Activated CD8-positive, alpha-beta memory T cell treated with anti-CD3 and anti-CD28 coated beads for 36 hours (primary cell): ENCODE results near the gene TAGAP. TPM values are rescaled to one million over a fixed set of nuclear protein-coding genes. Genes with fewer than 3 reads are reported as not detected.

Experiments used
- CTCF ChIA-PET: fragments of 350-600 bp; sonication (Branson Sonifier 250); formaldehyde crosslinking; loops from one replicate; lab custom pipeline; 2021; ENCODE audit warnings: antibody characterized with exemption; lab: Charles Lee
- POLR2A ChIA-PET: fragments of 350-600 bp; sonication (Branson Sonifier 250); formaldehyde crosslinking; loops from one replicate; lab custom pipeline; 2021; ENCODE audit warnings: antibody characterized with exemption; lab: Charles Lee
- total RNA-seq, 2 experiments: library from RNA; stranded (reverse); gene quantifications; one replicate each; pipeline ENCODE4 v1.2.3, GENCODE V29; 2021

The TAGAP gene
- total RNA-seq, 2 experiments from 2014 or later, result 119 to 121 TPM

DNA sequence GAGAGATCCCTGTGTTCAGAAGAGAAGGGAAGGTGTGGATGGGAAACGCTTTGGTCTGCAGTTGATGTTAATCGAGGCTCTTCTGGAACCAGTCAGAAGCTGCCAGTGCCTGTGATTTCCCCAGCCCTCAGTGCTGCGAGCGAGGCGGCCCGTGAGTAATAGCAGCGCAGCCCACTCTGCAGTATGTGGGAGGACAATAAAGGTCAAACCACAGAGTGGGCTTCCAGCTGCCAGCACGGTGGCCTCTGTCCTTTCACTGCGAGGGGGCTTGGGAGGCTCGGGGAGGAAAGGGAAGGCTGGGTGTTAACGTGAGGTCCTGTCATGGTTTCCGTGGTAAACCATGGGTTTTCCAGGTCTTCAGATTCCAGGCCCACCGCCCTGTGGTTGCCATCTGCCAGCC lies 32.3 kb upstream of the TAGAP start:
- CTCF ChIA-PET, result interaction anchor here (0.8 to 1.9 kb wide), 5 partner anchors 9 to 68 kb away, joined by 3 to 5 read pairs (median 3); no protein-coding TSS in a partner anchor
- POLR2A ChIA-PET, result no interaction called here

DNA sequence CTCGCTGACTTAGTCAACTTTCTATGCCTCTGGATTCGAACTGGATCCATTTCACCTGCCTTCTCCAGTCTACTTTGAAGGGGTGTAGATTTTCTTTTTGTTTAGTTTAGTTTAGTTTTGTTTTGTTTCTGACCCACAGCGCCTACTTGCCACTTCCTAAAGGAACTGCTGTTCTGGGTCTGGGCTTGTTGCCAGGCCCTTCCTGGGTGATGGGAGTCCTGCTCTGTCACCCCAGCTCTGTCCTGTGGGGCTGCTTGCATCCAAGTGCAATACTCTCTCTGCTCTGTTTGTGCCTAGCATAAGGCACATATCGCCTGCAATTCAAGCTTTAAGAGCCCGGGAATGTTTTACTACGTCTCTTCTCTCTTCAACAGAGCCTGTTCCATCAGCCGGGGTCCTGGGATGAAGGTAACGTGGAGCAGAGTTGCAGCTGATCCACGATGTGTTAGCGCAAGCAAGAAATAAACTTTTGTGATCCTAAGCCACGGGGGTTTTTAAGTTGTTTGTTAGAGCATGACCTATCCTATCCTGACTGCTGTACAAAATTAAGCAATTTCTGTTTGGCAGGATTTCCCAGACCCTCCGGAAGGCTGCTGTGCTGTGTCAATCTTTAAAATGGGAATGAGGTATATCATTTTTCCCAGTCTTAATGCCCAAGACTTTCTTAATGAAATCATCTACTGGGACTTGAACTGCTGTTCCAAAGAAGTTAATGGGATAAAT lies 30.9 kb upstream of the TAGAP start:
- CTCF ChIA-PET, result no interaction called here
- POLR2A ChIA-PET, result interaction anchor here (0.6 kb wide), 1 partner anchor 35 kb away, joined by 3 read pairs; no protein-coding TSS in a partner anchor

DNA sequence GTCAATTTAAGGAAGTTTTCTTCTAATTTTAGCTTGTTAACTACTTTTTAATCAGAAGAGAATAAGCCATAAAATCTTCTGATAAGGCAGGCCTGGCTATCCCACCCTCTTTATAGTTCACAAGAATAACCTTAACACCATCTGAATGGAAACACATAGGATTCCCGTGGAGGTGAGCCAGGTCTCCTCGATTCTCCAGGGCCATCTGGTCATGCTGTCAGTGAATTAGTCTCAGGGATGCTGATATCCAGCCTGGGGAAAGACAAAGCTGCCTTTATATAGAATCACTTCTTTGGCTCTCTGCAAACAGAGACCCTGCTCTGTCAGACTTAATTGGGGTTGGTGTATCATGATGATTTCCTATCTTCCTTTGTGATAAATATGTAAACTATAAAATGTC lies 30.1 kb upstream of the TAGAP start:
- POLR2A ChIA-PET, result no interaction called here
- CTCF ChIA-PET, result no interaction called here

DNA sequence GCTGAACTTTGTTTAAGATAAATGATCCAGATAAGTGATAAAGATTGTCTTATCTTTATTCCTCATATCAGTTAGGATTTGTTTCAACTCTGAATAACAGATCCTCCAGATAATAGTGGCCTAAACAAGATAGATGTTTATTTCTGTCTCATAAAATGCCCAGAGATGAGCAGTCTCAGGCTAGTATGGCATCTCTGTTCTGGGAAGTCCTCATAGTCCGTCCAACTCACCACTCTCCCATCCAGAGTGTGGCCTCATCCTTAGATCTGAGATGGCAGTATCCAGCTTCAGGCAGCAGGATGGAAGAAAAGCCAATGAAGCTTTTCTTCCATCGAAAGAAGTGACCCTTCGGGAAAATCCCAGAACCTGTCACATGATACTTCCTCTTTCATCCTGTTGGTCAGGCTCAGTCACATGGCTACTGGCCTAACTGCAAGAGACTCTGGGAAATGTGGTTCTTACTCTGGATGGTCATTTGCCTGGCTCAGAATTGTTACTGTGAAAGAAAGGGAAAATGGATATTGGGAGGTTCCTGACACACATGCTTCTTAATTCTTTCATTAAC lies 29.4 kb upstream of the TAGAP start:
- CTCF ChIA-PET, result interaction anchor here (1.0 kb wide), 1 partner anchor 14 kb away, joined by 3 read pairs; no protein-coding TSS in a partner anchor
- POLR2A ChIA-PET, result interaction anchor here (0.6 kb wide), 1 partner anchor 25 kb away, joined by 8 read pairs; no protein-coding TSS in a partner anchor

DNA sequence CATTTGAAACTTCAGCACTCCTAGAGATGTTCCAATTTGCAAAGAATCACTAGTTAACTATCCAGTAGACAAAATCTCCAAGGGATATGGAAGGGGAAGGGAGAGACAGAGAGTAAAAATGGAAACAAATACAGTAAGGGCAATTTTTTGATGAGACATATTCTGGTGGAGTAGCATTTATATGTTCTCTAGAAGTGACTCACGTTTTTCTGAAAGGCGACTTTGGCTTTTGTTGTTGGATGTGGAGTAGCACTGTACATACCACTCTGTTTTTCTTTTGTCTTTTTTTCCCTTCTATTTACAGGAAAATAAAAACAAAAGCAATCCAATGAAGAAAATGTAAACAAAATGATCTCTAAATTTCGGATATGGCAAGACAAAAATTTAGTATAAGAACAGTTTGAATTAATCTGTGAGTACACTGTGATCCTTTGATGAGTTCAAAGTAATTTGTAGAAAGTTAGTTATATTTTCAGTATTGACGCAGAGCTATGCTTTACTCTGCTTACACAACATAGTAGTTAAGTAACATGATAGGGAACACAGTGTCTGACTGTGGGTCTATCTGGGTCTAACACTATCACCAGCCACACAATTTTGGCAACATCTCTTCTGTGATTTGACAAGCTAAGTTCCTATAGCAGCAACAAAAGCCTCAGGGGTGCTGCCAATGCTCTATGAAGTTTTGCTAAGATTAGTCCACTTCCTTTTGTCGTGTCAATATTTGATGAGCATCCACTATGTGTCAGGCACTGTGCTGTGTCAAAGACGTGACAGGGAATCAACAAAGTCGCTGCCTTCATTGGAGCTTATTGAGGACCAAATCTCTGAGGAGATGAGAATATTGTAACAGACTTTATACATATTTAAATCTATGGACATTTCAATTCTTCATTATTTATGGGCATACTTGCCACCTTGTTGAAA lies 27.3 kb upstream of the TAGAP start:
- ChIA-PET POLR2A (interaction anchor here (1.2 kb wide), 1 partner anchor 33 kb away, joined by 3 read pairs; no protein-coding TSS in a partner anchor), CTCF (interaction anchor here (1.2 to 1.7 kb wide), 2 partner anchors 11 to 32 kb away, joined by 3 to 4 read pairs; no protein-coding TSS in a partner anchor)

DNA sequence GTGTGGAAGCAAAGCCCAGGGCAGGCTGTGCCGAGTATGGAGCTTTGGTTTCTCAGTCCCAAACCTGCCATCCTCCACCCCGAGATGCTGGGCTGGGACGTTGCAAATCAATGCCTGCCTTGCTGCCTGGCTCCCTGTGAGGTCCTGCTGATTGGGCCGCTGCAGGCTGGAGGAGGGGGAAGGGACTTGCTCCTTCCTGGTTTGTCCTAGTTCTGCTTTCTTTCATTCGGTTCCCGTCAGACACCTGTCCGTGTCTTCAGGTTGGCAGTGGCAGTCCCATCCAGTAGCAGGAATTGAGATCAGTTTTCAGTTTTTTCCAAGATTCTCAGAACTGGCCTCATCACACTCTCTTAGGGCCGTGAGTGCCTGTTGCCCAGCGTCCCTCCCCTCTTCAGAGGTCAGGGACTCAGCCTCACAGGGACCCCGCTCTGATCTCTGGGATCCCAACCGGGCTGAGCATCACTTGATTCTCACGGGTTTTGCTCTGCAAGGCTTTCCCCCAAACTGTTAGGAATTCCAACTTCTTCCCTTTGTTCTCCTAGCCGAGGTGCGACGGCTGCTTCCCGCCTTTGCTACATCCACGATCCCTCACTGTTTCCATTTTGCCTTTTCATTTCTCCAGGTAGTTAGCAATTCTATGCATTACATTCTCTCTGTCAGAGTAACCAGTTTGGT lies 24.2 kb upstream of the TAGAP start:
- POLR2A ChIA-PET, result no interaction called here
- CTCF ChIA-PET, result interaction anchor here (0.8 kb wide), 1 partner anchor 8 kb away, joined by 3 read pairs; no protein-coding TSS in a partner anchor

DNA sequence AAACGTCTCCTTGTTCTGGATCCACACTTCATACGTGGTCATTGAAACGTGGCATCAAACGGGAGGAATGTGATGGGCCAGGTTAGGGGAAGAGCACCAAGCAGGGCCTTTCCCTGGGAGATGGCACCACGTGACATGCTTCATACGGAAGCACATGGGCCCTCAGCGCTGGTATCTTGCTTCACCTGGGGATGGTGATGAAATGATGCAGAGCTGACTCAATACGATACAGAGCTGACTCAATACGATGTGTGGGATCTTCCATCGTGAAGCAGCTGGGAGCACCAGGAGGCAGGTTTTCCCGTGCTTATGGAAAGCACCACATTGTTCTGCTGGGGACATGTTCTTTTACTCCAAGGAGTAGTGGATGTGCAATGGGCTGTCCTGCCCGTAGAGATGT lies 22.5 kb upstream of the TAGAP start:
- ChIA-PET POLR2A (interaction anchor here (0.6 kb wide), 1 partner anchor 350 kb away, joined by 3 read pairs; no protein-coding TSS in a partner anchor), CTCF (interaction anchor here (1.3 kb wide), 1 partner anchor 42 kb away, joined by 4 read pairs; no protein-coding TSS in a partner anchor)

DNA sequence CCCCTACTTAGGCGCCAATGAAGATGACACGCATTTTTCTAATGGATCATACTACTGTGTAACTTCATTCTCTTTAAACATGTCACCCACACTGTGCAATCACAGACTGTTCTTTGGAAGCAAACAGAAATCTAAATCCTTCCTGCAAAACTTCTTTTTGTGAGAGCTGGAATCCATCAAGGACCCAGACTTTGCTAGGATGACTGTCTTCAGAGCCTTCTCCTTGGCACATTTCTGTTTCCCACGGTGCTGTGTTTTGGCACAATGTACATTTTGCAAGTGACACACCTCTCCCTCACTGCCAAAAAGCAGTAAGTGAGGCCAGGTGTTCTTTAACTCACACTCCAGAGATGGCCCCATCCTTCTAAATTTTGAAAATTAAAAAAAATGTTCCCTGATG lies 21.7 kb upstream of the TAGAP start:
- POLR2A ChIA-PET, result no interaction called here

DNA sequence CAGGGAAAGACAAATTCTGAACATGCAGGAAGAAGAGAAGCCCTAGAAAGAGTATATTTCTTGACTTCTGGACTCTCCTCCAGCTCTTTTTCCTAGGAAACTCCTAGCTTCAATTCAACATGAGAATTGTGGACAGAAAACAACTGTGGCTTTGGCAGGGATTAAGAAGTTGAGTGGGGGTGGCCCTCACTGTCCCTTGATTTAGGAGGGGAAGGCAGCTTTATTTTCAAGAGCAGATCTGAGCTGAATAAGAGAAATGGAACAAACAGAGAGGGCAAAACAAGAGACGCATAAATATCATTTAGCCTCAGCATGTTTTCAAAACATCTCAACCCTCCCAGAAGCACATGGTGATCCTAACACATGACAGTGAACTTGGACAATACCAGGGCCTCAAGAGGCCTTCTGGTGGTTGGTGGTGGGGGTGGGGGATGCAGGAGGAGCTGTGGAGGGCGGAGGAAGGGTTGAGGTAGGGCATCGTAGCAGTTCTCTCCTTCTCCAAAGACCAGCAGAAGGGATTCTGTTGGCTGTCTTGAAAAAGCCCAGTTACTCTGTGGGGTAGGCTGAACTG lies 21.1 kb upstream of the TAGAP start:
- ChIA-PET CTCF (interaction anchor here (0.8 to 2.0 kb wide), 4 partner anchors 14 to 33 kb away, joined by 3 to 5 read pairs (median 4); no protein-coding TSS in a partner anchor), POLR2A (interaction anchor here (0.9 kb wide), 1 partner anchor 21 kb away, joined by 7 read pairs; the partner anchor contains the start of gene TAGAP)

More for the DNA sequence above, 21.7 kb upstream of the TAGAP start:
- CTCF ChIA-PET, result interaction anchor here (1.3 to 1.9 kb wide), 2 partner anchors 14 to 43 kb away, joined by 4 to 5 read pairs; no protein-coding TSS in a partner anchor

DNA sequence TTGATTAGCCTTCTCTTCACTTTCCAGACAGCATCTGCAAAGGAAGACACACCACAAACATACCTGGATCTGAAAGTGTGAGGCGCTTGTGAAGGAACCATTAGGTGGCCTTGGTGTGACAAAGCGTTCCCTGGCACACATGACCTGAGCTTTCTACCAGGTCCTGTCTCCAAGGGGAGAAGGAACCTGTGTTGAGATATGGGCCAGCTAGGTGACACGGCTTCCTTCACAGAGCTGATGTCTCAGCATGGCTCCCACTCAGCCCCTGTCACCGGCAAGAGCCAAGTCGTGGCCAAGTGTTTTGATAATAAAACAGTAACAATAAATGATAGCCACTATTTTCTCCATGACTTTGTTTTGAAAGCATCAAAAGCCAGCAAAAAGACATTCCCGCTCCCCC lies 20.3 kb upstream of the TAGAP start:
- CTCF ChIA-PET, result interaction anchor here (0.8 to 2.0 kb wide), 6 partner anchors 15 to 39 kb away, joined by 3 to 5 read pairs (median 4); no protein-coding TSS in a partner anchor
- POLR2A ChIA-PET, result interaction anchor here (0.9 to 1.2 kb wide), 3 partner anchors 20 to 55 kb away, joined by 3 to 7 read pairs (median 3); partner anchors contain the start of gene TAGAP

DNA sequence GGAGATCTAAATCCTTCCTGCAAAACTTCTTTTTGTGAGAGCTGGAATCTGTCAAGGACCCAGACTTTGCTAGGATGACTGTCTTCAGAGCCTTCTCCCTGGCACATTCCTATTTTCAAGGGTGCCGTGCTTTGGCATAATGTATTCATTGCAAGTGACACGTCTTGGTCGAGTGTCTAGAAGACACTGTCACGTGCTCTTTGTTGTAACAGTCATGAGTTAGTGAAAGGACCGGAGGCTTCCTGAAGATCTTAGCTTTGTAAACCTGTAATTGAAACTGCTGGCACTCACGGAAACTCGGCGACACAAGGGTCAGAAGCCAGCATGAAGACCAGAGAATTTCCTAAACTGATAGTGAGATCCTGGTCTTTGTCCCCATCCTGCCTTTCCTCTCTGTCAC lies 19.7 kb upstream of the TAGAP start:
- POLR2A ChIA-PET, result interaction anchor here (1.0 to 1.2 kb wide), 2 partner anchors 30 to 55 kb away, joined by 3 read pairs; no protein-coding TSS in a partner anchor
- CTCF ChIA-PET, result interaction anchor here (0.9 to 2.0 kb wide), 5 partner anchors 16 to 45 kb away, joined by 3 to 5 read pairs (median 4); no protein-coding TSS in a partner anchor

DNA sequence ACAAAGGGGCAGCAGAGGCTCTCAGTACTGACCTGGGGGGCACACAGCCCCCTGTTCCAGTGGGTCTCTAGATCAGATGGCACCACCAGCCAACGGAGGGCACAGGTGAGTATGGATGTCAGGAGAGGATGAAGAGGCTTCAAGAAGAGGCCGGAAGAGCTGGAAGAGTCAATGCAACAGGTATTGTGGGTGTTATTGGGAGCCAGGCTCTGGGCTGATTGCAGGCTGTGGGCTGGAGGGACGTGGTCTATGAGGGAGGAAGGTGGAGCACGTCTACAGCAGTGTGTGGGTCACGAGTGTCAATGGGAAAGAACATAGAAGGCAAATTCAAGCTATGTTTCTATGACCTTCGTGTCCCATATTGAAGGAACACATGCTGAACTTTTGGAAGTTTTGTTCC lies 18.8 kb upstream of the TAGAP start:
- CTCF ChIA-PET, result interaction anchor here (0.9 to 3.6 kb wide), 6 partner anchors 20 to 46 kb away, joined by 3 to 14 read pairs (median 4); no protein-coding TSS in a partner anchor

DNA sequence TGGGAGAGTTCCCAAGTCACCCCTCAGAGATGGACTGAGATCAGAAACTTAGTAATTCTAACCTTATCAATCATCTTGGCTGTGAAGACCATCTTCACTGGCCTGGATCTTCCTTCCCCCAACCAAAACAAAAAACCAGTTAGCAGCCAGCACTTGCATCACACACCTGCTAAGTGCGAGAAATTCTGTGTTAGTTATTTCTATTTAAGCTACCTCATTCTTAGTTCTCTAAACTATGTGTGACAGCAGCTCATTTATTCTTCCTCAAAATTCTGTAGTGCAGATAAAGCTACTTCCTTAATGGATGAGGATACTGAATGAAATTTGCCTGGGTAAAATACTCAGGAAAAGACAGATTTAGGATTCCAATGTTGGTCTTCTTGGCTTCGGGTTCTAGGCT lies 18.2 kb upstream of the TAGAP start:
- ChIA-PET CTCF (interaction anchor here (0.8 to 3.6 kb wide), 9 partner anchors 15 to 54 kb away, joined by 3 to 14 read pairs (median 4); no protein-coding TSS in a partner anchor), POLR2A (interaction anchor here (1.6 kb wide), 1 partner anchor 18 kb away, joined by 9 read pairs; the partner anchor contains the start of gene TAGAP)

More for the DNA sequence above, 18.8 kb upstream of the TAGAP start:
- POLR2A ChIA-PET, result interaction anchor here (1.6 kb wide), 1 partner anchor 19 kb away, joined by 9 read pairs; the partner anchor contains the start of gene TAGAP

DNA sequence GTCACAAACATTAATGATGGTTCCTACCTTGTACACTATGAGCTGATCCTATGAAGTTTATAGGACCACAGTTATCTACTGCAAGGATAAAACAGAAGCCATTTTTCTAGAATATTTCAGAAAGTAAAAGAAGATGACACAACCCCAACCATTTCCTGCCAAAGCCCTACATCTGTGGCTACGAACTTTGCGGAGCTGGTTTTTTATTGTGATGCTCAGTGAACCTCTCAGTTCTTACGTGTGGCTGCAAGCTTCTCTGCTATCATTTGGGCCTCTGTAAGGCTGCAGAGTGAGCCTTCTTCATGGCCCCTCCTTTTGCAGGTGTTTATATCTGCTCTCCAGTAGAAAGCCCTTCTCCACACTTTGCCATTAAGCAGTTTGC lies 17.8 kb upstream of the TAGAP start:
- POLR2A ChIA-PET, result interaction anchor here (1.6 kb wide), 1 partner anchor 18 kb away, joined by 9 read pairs; the partner anchor contains the start of gene TAGAP

DNA sequence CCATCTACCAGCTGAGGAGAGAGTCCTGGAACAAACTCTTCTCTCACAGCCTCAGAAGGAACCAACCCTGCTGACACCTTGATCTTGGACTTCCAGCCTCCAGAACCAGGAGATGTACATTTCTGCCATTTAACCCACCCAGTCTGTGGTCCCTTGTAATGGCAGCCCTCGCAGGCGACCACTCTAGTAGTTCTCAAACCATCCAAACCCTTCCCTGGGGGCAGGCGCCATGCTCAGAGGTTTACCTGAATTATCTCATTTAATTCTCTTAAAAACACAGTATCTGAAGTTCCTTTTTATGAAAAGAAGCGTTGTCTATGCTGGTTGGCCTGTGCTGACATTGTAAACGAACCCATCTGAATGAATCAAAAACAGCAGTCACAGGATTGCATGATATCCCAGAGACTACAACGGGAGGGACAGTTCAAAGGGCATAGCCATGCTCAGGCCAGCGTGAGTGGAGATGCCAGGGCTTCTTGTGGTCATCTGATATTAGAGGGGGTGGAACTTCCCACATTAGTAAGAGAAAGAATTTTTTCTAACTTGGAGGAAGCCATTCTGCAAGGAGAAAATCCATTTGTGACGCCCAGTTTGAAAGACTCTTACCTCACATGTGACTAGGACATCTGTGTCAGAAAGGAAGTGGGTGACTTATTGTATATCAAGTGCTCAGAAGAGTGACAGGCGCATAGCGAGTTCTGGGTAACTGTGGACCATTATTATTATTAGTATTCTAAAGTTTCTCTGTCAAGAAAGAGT lies 17.2 kb upstream of the TAGAP start:
- CTCF ChIA-PET, result interaction anchor here (0.5 to 3.6 kb wide), 10 partner anchors 16 to 53 kb away, joined by 3 to 14 read pairs (median 4); partner anchors contain the start of gene TAGAP
- POLR2A ChIA-PET, result interaction anchor here (1.6 kb wide), 1 partner anchor 17 kb away, joined by 9 read pairs; the partner anchor contains the start of gene TAGAP

More for the DNA sequence above, 17.8 kb upstream of the TAGAP start:
- CTCF ChIA-PET, result interaction anchor here (0.5 to 3.6 kb wide), 10 partner anchors 16 to 54 kb away, joined by 3 to 14 read pairs (median 4); no protein-coding TSS in a partner anchor

DNA sequence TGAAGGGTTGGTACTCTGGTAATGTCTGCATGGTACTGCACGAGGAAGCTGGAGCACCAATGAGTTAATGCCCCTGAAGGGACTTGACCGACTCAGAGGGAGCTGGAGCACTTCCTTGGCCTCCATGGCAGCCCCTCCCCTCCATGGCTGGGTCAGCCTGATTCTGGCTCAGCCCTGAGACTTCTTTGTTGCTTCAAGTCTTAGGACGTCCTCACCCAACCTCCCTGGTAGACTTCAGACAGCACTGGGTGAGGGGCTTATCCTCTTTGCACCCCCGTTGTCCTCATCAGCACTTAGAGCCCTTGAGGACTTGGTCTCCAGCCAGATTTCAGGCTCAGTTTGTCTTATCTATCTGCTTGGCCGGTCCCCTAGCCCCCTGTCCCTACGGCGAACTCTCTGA lies 16.4 kb upstream of the TAGAP start:
- ChIA-PET CTCF (interaction anchor here (0.9 to 3.6 kb wide), 4 partner anchors 16 to 43 kb away, joined by 3 to 14 read pairs (median 5); partner anchors contain the start of gene TAGAP), POLR2A (no interaction called here)
